ENCODE results near the gene WDR35. TPM values are rescaled to one million over a fixed set of nuclear protein-coding genes. Genes with fewer than 3 reads are reported as not detected.

The WDR35 gene
- total and polyA plus RNA-seq, 10 of the 15 experiments (the other 5 are each of a cell fraction or from before 2014, with no cell fraction given): 3.0 to 9.3 (median 6.3) TPM

DNA sequence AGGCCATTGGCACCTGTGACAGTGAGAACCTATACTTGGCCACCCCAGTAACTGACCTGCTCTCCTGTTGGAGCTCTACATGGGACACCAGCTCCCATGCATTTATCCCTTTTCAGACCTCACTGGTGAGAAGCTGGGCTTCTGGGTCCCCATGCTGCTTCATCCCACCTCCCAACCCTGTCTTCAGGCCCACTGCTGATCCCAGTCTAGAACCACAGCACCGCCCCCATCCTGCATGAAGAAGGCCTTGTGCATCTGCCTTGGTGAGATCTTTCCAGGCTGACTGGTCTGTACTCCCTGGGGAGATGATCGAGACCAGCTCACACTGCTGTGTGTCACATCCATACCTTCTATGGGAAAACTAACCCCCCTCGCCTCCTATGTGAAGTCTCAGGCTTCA, 110.8 kb downstream of the WDR35 start:
- no peaks in the 10 kb centered on the region for H3K27me3 ChIP-seq (replicated peaks in 1 of 2; ENCODE audit: control insufficient read depth in 2 of 2, insufficient read depth in 2 of 2, low read length in 1 of 2)
- no peaks in the 10 kb centered on the region for H3K36me3 ChIP-seq (ENCODE audit: control insufficient read depth in 2 of 2, insufficient read depth in 2 of 2, low read length in 1 of 2)
- ChIA-PET CTCF (no interaction called here), RAD21 (ENCODE audit: unreplicated experiment) (no interaction called here), SMC1A (ENCODE audit: uncharacterized antibody, unreplicated experiment) (interaction anchor here (1.0 kb wide), 1 partner anchor 16 kb away, joined by 3 read pairs; no protein-coding TSS in a partner anchor), POLR2A (no interaction called here)
- H3K4me1 ChIP-seq (ENCODE audit: control insufficient read depth, insufficient read depth, low read length): no peaks in the 10 kb centered on the region
- no TSS peak for BruUV-seq (replicated peaks)
- H3K4me3 ChIP-seq: no peak overlapping the region
- in situ Hi-C loops (cut with MboI) (no loop called here), intact Hi-C loops (cut with micrococcal nuclease; ENCODE audit: unreplicated experiment) (no loop called here)
- no peaks in the 10 kb centered on the region; the same call in 1 of the 2 replicates for H4K20me1 ChIP-seq (ENCODE audit: control insufficient read depth, insufficient read depth)
- H3K9ac ChIP-seq (ENCODE audit: control insufficient read depth, insufficient read depth, low read length): no peak overlapping the region
- H3K9me3 ChIP-seq (replicated peaks; ENCODE audit: control insufficient read depth, insufficient read depth, low read length): no peaks in the 10 kb centered on the region
- no peak overlapping the region for H2AFZ ChIP-seq (ENCODE audit: control insufficient read depth, low read depth, low read length)
- no peak for DNase-seq (ENCODE audit: low read depth, low spot score)
- no peaks in the 10 kb centered on the region for H3K79me2 ChIP-seq (ENCODE audit: control insufficient read depth, insufficient read depth, low read length)
- no peak for FAIRE-seq
- WGBS (ENCODE audit: insufficient coverage, insufficient replicate concordance, low lambda C conversion rate, missing lambda C conversion rate): 30% methylated on average over 3 of the region's 3 CpGs
- H3K27ac ChIP-seq (ENCODE audit: control insufficient read depth, insufficient read depth): no peak overlapping the region
- TF ChIP-seq CHD2 (IDR thresholded peaks at IDR 0.05; ENCODE audit: borderline replicate concordance, low read depth, low read length) (no peak), TAF1 (IDR thresholded peaks at IDR 0.05; ENCODE audit: borderline replicate concordance, low read depth, low read length) (no peak), NR2C1 (IDR thresholded peaks at IDR 0.05) (no peak), TARDBP (IDR thresholded peaks at IDR 0.05; ENCODE audit: borderline replicate concordance) (no peak)
- TF ChIP-seq, protein P1, sequence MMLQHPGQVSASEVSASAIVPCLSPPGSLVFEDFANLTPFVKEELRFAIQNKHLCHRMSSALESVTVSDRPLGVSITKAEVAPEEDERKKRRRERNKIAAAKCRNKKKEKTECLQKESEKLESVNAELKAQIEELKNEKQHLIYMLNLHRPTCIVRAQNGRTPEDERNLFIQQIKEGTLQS (IDR thresholded peaks at IDR 0.05; ENCODE audit: borderline replicate concordance, extremely low read depth, low read depth, low read length): no peak
- no peak overlapping the region for H3K4me2 ChIP-seq (ENCODE audit: control insufficient read depth, insufficient read depth)
- ATAC-seq: no peak

DNA sequence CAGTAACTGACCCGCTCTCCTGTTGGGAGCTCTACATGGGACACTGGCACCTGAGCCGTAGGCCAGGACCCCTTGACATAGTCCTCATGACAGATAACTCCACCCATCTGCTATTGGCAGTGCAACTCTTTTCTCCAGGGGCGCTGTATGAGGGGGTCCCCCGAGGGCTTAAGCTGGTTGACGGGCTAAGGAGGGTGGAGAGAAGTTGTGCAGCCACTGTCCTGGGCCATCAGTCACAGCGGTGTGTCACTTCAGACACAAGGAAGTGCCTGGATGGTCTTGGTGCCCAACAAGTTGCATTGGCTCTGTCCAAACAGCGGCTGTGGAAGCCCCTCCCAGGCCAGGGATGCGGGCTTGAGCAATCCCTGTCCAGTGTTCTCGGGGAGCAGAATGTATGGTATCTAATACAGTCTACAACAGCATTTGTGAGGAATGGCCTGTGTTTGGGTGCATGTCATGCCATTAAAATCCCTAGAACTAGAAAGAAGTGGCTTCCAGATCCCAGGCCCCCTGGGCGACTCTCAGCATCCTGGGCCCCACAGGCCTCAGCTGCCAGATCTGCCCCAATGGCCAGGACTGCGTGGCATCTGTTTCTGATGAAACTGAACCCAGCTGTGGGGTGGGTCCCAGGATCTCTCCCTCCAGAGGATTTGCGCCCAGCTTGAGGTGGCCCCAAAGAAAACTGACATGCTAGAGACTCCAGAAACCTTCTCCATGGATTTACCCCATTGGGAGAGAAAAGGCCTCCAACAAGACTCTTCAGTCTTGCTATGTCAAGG, 111.4 kb downstream of the WDR35 start:
- RAD21 ChIA-PET (ENCODE audit: unreplicated experiment): no interaction called here
- CTCF ChIA-PET: interaction anchor here (0.7 kb wide), 1 partner anchor 115 kb away, joined by 3 read pairs; no protein-coding TSS in a partner anchor
- Histone ChIP-seq H3K9ac (ENCODE audit: control insufficient read depth, insufficient read depth, low read length) (no peak overlapping the region), H3K27me3 (replicated peaks in 1 of 2; ENCODE audit: control insufficient read depth in 2 of 2, insufficient read depth in 2 of 2, low read length in 1 of 2) (no peaks in the 10 kb centered on the region), H3K9me3 (replicated peaks; ENCODE audit: control insufficient read depth, insufficient read depth, low read length) (no peaks in the 10 kb centered on the region), H3K36me3 (ENCODE audit: control insufficient read depth in 2 of 2, insufficient read depth in 2 of 2, low read length in 1 of 2) (no peaks in the 10 kb centered on the region), H3K79me2 (ENCODE audit: control insufficient read depth, insufficient read depth, low read length) (no peaks in the 10 kb centered on the region), H3K4me1 (ENCODE audit: control insufficient read depth, insufficient read depth, low read length) (no peaks in the 10 kb centered on the region), H3K4me2 (ENCODE audit: control insufficient read depth, insufficient read depth) (no peak overlapping the region), H3K4me3 (no peak overlapping the region), H3K27ac (ENCODE audit: control insufficient read depth, insufficient read depth) (no peak overlapping the region), H2AFZ (ENCODE audit: control insufficient read depth, low read depth, low read length) (no peak overlapping the region), H4K20me1 (ENCODE audit: control insufficient read depth, insufficient read depth) (no peaks in the 10 kb centered on the region; the same call in 1 of the 2 replicates)
- SMC1A ChIA-PET (ENCODE audit: uncharacterized antibody, unreplicated experiment): interaction anchor here (1.0 kb wide), 1 partner anchor 17 kb away, joined by 3 read pairs; no protein-coding TSS in a partner anchor
- in situ Hi-C loops (cut with MboI) (no loop called here), intact Hi-C loops (cut with micrococcal nuclease; ENCODE audit: unreplicated experiment) (no loop called here)
- DNase-seq (ENCODE audit: low read depth, low spot score): no peak
- WGBS (ENCODE audit: insufficient coverage, insufficient replicate concordance, low lambda C conversion rate, missing lambda C conversion rate): 74% methylated on average over 12 of the region's 12 CpGs
- no peak for FAIRE-seq
- POLR2A ChIA-PET: no interaction called here
- no TSS peak for BruUV-seq (replicated peaks)
- no peak for ATAC-seq
- TF ChIP-seq FOS (IDR thresholded peaks at IDR 0.05; ENCODE audit: borderline replicate concordance, extremely low read depth, insufficient read length): no peak
- no peak for TF ChIP-seq RB1 (IDR thresholded peaks at IDR 0.05; ENCODE audit: borderline replicate concordance)
- no peak for TF ChIP-seq RAD21 (IDR thresholded peaks at IDR 0.05; ENCODE audit: insufficient read depth, low read depth, low read length)
- TF ChIP-seq CEBPB (IDR thresholded peaks at IDR 0.05; ENCODE audit: borderline replicate concordance in 1 of 2, low read depth in 2 of 2, low read length in 2 of 2): no peak
- no peak for TF ChIP-seq STAT1 (conservative IDR thresholded peaks at IDR 0.05)
- TF ChIP-seq, protein P2, sequence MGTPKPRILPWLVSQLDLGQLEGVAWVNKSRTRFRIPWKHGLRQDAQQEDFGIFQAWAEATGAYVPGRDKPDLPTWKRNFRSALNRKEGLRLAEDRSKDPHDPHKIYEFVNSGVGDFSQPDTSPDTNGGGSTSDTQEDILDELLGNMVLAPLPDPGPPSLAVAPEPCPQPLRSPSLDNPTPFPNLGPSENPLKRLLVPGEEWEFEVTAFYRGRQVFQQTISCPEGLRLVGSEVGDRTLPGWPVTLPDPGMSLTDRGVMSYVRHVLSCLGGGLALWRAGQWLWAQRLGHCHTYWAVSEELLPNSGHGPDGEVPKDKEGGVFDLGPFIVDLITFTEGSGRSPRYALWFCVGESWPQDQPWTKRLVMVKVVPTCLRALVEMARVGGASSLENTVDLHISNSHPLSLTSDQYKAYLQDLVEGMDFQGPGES (IDR thresholded peaks at IDR 0.05): no peak
- TF ChIP-seq HDAC2 (IDR thresholded peaks at IDR 0.05): no peak
- TF ChIP-seq WRNIP1 (IDR thresholded peaks at IDR 0.05; ENCODE audit: borderline replicate concordance, low read depth, low read length): no peak
- TF ChIP-seq RUNX3 (IDR thresholded peaks at IDR 0.05; ENCODE audit: low read length): no peak
- TF ChIP-seq, protein P3, sequence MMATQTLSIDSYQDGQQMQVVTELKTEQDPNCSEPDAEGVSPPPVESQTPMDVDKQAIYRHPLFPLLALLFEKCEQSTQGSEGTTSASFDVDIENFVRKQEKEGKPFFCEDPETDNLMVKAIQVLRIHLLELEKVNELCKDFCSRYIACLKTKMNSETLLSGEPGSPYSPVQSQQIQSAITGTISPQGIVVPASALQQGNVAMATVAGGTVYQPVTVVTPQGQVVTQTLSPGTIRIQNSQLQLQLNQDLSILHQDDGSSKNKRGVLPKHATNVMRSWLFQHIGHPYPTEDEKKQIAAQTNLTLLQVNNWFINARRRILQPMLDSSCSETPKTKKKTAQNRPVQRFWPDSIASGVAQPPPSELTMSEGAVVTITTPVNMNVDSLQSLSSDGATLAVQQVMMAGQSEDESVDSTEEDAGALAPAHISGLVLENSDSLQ (IDR thresholded peaks at IDR 0.05): no peak
- TF ChIP-seq CREM (IDR thresholded peaks at IDR 0.05; ENCODE audit: low read depth): no peak

Measured in GM12878 (cell line).